Kidney tubule cell (primary cell): ENCODE results near the gene KCTD16.

Experiments
- DNase-seq: peaks from one replicate; pipeline ENCODE4 v3.0.0-alpha.2; 2018; ENCODE audit warnings: low spot score

The KCTD16 gene

GRCh38 chr5:144333336-144333920 lies 162.8 kb downstream of the KCTD16 start:
- DNase-seq = no peak

GRCh38 chr5:144335561-144335960 lies 164.9 kb downstream of the KCTD16 start:
- no peak for DNase-seq

DNA sequence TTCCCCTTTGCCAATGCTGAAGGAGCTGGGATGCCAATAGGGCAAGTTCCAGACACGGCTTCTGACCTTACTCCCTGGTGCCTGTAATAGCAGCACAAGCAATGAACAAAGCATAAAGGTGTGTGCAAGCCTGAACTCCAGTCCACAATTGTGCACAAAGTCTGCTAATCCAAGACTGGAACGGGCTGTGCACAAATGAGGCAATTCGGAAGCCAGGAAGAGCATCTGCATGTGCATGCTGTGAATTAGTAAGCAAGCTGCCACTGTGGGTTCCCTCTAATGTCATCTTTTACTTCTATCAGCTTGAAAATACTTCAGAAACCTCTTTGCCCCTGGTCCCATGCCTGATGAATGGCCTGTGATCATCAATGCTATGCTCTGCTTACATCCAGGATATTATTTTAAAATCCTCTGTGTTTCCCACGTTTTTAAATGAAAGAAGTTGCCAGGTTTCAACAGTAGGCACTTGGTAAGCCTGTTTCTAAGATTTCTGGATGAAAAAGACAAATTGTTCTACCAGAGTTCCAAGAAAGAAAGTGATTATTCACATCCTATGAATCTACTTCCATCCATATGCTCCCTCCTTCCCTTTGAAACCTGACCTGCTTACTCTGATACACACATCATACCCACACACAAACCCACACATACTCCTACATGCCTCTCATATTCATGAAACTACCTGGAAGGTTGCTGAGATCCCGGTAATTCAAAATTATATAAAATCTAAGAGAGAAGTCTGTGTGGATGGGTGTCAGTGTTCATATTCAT lies 165.7 kb downstream of the KCTD16 start:
- DNase-seq = no peak

GRCh38 chr5:144352330-144352729 lies 181.7 kb downstream of the KCTD16 start:
- no peak for DNase-seq

GRCh38 chr5:144352732-144353317 lies 182.2 kb downstream of the KCTD16 start:
- no peak for DNase-seq

GRCh38 chr5:144356489-144356888 lies 185.8 kb downstream of the KCTD16 start:
- DNase-seq = no peak

- no peak for DNase-seq
These were observed 190.7 kb downstream of the KCTD16 start for GRCh38 chr5:144361406-144361805.

GRCh38 chr5:144365885-144366284 lies 195.2 kb downstream of the KCTD16 start:
- DNase-seq = no peak

GRCh38 chr5:144367991-144368390 lies 197.3 kb downstream of the KCTD16 start:
- no peak for DNase-seq

GRCh38 chr5:144368556-144368955 lies 197.9 kb downstream of the KCTD16 start:
- peak; percentile 71 for DNase-seq

DNA sequence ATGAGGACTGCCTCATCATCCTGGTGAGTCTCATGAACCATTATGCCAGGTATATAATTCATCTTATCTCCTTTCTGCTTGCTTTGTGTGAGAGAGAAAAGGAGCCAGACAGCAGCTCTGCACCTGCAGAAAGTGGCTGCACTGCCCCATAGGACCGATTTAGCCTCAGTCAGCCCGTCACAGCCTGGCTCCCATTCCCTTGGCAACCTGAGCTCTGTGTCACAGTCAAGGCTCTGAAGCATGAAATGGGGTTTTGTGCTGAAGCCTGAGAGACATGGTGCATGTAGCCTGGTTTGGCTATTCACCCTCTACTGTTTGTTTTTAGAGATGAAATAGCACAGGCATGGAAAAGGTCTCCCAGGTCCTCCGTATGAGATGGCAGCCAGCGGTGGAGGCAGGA lies 198.3 kb downstream of the KCTD16 start:
- peak; percentile 87 for DNase-seq

DNA sequence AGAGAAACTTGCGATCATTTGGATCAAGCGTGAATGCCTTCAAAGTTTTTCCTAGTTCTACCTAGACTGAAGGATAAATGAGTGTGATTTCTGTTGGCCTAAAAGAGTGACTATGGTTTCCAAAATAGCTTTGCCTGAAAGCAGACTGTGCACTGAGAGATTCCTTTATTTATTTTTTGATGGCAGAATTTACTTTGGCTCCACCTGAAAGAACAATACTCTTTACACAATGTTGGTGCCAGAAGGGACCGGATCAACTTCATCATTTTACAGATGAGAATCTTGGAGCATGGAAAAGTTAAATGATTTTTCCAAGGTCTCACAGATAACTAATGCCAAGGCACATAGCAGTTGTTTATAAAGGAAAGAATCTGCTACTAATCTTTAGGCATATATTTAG lies 199.6 kb downstream of the KCTD16 start:
- DNase-seq = no peak

- no peak for DNase-seq
These were observed 204.0 kb downstream of the KCTD16 start for GRCh38 chr5:144374637-144375036.

GRCh38 chr5:144377207-144377606 lies 206.5 kb downstream of the KCTD16 start:
- no peak for DNase-seq

- DNase-seq = no peak
These were observed 208.0 kb downstream of the KCTD16 start for GRCh38 chr5:144378681-144379080.

GRCh38 chr5:144385597-144385996 lies 214.9 kb downstream of the KCTD16 start:
- DNase-seq = no peak

- DNase-seq = no peak
These were observed 215.6 kb downstream of the KCTD16 start for GRCh38 chr5:144386315-144386714.

GRCh38 chr5:144390133-144390532 lies 219.5 kb downstream of the KCTD16 start:
- peak; percentile 5 for DNase-seq

DNA sequence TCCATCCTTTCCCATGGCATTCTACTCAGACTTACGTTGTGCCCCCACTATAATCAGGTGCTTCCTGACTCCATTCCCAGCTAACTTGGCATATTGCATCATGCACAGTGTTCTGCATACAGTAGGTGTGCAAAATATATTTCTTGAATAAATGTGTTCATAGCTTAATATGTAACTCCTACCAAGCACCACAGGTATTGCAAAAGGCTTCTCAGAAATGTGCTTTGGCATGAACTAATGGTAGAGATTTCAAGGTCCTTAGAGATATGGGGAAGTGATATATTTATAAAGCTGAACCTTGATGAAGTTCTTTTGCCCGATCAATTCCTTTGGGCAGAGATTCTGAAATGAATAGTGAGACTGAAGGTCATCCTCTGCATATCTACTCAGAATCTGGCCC lies 220.4 kb downstream of the KCTD16 start:
- no peak for DNase-seq

DNA sequence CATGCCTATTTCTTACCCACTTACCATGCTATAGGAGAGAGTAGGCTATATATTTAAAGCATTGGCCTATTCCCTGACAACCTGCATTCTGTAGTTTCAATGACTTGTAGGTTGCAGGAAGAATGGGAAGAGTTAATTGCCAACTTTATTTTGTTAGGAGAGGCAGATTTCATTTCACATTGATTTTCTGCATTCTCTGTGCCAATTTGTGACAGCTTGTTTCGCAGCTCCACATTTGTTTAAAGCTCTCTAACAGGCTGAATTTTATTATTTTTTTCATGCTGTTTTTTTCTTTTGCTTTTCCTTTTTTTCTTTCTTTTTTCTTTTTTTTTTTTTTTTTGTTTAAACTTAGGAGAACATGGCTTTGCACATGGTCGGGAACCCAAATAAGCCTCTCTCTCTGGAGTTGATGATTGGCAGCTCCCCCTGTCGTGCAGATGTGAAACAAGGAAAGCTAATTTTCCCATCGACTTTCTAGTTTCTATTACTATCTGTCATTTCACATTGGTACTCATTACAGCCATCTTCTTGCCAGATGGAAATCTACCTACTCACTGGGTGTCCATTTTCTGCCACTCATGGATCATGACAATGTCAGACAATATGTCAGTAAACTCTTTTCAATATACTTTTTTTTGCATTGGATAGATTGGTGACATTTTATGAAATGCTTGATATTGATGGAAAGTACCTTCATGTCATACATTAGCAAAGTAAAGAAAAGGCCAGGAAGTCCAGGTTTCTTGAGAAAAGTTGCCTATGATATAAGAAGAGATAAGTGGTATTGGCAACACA lies 223.2 kb downstream of the KCTD16 start:
- no peak for DNase-seq

- DNase-seq = no peak
These were observed 225.0 kb downstream of the KCTD16 start for GRCh38 chr5:144395704-144396103.

- DNase-seq = no peak
These were observed 232.4 kb downstream of the KCTD16 start for GRCh38 chr5:144403058-144403457.
